Activated CD4-positive, alpha-beta T cell treated with anti-CD3 and anti-CD28 coated beads, Interleukin-2, Interleukin-6, amounts not matched to agents 100 ng/mL and 50 ng/mL, durations not matched to agents 16 hours and 8 hours (primary cell): ENCODE measurements around the gene STXBP5.

Experiments used
- DNase-seq: peaks from one replicate; pipeline ENCODE4 v3.0.0-alpha.2; 2020

STXBP5 gene

DNA sequence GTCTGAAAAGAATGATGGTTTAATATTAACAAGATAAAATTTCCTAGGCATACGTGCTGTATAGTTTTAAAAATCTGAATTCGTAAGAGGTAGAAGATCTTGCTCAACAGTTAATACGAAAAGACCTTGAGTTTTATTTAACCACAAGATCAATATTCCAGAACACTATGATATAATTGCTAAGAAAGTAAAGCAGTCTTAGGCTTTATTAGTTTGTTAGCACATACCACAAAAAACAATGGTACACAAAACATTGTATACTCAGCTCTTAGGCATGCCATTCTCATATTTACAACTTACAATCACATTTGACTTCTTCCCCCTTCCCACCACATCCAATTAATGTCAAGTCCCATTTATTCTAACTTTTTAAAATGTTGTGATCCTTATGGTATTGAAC, 24.4 kb upstream of the STXBP5 start:
- no peak for DNase-seq

DNA sequence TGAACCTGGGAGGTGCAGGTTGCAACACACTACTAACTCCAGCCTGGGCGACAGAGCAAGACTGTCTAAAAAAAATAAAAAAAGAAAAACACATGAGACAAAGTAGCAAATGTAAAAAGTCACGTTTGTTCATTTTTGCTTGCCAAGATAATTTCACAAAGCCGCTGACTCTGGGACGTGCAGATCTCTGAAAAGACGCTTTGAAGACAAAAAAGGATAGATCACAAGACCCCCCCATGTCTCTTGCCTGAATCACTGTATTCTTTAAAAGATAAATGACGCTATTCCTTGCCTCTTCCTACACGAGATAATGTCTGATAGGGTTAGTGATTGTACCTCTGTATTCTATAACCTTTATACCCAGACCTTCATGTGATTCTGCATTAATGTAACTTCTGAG, 23.3 kb upstream of the STXBP5 start:
- no peak for DNase-seq

DNA sequence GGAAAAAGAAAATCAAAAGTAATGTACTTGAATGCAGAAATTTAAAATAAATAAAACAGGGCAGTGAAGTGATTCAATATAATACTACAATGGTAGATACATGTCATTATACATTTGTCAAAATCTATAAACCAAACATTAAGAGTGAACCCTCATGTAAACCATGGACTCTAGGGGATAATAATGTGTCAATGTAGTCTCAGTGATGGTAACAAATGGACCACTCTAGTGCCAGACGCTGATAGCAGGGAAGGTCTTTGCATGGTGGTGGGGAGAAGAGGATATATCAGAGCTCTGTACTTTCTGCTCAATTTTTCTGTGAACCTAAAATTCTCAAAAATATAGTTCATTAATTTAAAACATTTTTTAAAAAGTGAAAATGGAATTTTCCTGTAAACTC, 19.8 kb upstream of the STXBP5 start:
- no peak for DNase-seq

DNA sequence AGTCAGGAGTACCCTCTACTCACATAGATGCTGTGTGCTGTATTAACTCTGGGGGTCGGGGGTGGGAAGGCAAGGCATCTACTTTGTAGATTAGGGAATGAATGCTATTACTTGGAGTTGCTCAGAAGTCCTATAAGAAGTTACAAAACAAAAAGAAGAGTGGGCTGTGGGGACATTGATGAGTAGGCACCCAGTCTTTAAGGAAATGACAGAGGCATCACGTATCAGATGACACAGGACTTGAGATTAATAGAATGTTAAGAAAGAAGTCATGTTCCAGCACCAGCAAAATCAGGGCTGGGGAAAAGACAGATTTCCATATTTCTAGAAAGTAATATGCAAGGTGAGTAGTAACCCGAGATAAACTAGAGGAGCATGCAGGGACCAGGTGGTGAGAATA, 19.0 kb upstream of the STXBP5 start:
- no peak for DNase-seq

DNA sequence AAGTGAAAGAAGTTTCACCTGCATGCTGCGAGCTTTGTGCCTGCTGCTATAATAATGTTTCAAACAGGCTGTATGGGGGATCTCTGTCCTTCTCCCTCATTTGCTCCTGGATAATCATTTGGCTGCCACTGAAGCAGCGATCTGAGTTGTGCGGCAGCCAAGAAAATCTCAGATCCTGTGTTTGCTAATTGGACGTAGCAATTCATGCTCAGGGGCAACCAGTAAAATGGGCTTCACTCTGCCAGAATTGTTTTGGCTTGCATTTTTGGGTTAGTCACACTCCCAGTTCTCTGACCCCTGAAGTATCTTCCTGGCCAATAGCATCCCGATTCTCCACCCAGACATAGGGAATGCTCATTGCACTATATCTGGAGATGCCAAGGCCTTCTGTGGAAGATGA, 13.7 kb upstream of the STXBP5 start:
- DNase-seq: no peak

DNA sequence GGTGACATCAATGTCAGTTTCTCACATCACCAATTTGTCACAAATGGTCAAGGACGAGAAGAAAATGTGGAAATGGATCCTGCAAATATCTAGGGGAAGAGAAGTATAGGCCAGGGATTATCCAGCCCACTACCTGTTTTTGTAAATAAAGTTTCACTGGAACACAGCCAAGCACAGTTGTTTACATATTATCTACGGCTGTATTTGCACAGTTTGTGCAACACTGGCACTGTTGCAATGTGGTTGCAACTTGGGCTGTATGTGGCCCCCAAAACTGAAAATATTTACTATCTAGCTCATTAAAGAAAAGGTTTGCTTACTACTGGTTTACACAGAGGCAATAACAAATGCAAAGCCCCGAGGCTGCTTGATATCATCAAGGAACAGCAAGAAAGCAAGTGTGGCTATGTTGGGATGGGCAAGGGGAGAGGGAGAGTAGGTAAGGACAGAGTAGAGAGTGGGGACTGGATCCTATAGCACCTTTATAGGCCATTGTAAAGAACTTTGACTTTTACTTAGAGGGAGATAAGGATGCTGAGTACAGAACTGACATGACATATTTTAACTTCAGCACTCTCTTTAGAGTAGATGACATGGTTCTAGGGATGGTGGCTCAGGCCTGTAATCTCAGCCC, 11.8 kb upstream of the STXBP5 start:
- DNase-seq: no peak

DNA sequence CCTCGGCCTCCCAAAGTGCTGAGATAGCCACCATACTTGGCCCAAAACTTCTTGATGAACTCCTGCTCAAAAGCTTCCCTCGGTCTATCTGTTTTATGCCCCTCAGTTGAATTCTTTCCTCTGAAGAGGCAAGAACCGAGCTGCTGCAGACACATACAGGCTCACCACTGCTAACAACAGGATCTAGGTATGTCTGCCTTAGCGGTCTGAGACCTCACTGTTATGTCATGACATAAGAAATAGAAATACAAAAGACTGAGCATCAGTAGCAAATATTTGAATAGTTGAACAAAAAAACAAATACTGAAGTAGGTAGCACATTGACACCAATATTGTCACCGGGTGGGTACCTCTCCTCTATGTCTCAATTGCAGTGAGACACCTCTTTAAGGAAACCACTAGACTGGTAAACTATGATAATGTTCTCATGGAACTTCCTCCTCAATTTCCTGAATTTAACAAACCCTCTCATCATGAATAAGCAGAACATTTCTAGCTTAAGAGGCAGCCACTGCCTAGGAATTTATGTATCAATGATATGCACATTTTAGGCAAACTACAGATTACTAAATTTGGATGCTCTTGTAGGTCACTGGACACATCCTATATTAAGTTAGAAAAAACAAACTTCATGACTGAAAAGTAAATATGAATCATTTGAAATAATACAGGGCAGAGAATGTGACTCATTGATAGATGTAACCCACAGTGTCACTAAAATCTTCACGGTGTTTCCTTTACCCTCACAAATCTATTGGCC, 9.4 kb upstream of the STXBP5 start:
- peak; percentile 42 for DNase-seq

DNA sequence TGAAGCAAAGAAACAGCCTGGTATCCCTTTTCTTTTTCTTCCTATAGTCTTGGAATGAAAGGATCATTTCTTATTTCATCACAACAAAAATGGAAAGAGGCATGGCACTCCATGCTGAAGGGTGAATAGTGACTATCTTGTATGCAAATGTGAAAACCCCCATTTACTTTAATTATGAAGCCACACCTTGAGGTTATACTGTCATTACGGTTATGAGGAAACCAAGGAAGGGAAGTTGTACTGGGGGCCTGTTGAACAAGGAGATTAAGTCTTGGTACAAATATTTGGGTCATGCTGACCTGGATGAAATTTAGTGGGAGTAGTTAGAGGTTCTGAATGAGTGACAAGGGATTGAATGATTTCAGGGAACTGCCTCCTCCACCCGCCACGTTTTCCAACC, 8.7 kb upstream of the STXBP5 start:
- DNase-seq: peak; percentile 20

DNA sequence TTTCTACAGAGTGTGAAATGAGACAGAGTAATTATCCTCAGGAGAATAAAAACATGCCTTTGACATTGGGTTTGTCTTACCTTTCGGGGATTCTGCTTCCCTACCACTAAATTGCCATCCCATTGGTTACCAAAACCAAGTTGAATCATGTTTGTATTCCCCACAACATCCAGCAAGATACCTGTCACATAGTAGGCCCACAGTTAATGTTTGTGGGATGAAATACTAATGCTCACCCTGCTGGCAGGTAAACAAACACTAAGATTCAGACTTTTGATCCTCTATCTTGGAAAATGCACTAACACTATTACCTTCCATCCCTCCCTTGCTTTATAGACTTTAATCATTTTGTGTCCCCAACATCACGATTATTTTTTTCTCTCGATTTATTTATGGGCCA, 8.2 kb upstream of the STXBP5 start:
- DNase-seq: no peak

DNA sequence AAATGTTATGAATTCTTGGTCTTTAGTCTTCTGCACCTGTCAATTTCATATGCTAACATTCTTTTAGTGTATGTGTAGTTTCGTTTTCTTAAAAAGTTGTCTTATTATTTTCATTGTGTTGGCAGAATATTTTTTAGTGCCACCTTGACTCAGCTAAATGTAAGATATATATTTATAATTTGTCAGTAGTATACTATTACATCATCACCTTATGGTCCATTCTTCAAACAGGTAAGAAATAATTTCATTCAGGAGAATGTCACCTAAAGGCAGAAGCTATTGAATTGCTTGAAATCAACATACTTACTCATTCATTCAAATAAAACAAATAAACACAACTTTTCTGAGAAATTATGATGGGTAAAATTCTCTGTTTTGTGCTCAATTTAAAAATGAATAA, 3.5 kb upstream of the STXBP5 start:
- no peak for DNase-seq

DNA sequence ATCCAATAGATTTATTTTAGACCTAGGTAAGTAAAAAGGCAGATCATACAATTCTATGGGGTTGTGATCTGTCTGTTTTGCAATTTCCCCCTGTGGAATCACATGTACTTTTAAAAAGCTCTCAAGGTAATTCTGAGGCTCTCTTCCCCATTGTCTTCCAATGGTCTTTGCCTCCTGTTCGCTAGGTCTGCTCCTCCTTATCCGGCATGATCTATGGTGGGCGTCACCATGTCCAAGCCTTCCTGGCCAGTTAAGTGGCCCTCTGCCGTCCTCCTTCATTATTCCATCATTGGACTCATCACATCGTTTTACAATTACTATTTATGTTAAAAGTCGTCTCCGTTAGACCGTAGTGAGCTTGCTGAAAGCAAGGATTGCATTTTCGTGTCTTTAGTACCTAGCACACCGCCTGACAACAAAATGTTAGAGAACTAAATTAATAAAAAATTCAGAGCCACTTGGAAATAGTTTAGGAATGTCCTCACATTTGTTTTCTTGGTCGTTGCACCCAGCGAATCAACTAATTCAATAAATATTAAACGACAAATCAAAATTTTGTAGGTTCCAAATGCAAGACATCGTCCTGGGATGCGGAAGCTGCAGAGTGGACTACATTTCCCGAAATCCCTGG, 2.2 kb upstream of the STXBP5 start:
- peak; percentile 38 for DNase-seq

DNA sequence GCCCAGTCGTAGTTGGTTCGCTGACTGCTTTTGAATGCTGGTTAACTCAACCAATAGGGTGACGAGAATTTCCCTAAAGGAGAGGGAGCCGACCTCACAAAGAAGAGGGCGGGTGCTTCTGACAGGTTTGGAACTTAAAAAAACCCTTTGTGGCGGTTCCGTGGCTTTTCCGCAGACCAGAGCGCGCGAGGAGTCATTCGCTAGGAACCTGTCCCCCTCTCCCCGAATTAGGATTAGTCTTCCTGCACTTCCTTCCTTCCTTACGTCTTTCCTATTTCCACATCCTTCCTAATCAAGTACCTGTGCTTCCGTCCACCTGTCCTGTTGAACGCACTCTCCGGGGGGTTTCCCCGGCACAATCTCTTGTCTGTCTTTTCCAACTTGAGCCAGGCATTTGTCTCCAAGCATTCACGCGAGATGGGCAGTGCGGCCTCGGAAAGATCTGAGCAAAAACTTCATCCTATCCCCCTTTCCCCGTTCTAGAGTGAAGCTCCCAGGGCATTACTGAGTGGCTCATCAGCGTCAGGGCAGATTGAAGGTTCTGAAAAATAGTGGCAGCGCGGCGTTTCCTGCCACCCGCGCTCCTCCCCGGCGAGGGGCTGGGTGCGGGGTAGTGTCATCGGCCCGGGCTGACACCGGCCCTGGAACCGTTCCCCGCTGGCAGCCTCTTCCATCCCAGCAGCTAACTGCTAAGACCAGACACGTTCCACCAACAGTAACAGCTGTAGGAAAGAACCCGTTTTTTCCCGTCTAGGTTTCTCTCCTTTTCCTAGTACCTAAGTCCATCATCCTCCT, 1.5 kb upstream of the STXBP5 start:
- peak; percentile 94 for DNase-seq

DNA sequence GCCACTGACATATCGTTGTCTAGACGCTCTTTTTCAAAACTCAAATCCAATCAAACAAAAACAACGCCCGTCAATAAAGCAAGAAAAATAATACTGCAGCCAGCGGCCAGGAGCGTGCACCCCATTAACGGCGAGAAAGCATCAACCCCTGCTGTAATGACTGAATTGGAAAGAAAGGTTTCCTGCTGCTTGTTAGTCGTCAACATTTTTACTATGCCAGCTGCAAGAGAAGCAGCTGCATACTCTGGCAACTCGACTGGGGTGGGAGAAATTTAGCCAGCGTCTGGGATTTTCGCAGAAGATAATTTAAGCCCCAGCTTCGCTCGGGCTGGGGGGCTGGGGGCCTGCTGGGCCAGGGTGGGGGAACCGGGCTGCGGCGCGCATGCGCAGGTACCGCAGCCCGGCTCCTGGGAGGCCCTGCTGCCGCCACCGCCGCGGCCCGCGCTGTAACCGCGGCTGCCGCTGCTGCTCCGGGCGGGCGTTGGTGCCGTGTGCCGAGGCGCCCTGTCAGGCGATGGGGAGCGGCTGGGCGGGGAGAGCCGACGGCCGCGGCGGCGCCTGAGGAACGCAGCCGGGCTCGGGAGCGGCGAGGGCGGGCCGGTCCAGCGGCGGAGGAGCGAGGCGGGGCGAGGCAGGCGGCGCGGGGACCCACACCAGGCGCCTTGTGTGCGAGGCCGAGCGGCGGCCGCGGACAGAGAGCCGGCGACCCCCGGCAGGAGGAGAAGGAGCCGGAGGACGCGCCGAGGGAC, 732 bp upstream of the STXBP5 start:
- DNase-seq: peak; percentile 74

DNA sequence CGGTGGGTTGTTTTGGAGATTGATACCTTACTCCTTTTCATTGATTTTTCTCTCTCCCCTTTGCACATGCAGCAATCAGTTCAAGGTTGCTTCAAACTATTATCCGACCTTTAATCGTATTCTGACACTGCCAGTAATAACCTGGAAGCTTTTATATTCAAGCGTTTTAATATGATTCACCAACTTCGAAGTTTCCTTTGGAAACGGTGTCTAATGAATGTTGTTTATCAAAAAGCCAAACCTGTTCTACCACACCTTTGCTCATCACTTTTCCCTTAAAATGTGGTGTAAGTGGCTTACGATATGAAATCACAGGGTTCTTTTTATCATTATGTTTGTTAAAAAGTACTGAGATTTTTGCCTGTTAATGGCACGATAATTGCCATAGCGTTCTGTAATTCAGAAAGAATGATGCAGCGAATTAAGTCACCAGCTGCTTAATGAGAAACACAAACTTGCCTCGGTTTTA, 660 bp downstream of the STXBP5 start:
- no peak for DNase-seq

DNA sequence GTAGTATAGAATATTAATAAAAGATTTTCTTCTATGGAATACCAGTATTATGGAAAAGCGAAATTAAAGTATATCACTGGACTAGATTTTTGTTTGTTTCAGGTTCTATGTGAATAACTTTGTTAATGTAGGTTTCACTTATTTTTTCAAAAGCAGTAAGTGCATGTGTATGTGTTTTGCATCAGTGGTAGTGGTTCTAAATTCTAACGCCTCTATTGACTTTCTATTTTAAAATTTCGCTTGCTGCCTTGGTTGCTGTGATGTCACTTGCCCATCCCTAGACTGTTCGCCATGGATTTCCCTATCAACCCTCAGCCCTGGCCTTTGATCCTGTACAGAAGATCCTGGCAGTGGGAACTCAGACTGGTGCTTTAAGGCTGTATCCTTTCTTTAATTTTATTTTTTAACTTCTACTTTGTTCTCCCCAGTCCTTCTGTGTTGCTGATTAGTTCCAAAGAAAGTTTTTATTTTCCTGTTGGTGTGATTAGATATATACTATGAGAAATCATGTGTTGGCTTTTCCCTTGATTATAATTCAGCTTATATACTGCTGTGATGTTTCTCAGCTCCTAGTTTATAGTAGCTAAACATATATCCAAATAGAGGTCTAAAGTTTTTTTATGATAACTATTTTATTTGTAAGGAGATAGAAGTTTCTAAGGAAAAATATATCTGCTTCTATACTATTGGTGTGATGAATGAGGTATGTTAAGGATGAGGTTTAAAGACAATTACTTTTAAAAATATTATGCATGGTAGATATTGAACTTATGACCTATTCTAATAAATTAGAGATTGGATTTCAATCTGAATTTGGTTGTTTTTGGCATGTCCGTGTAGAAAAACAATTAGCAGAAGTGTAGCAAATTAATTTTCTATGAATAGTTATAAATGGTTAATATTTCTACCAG, 1.7 kb downstream of the STXBP5 start:
- no peak for DNase-seq

DNA sequence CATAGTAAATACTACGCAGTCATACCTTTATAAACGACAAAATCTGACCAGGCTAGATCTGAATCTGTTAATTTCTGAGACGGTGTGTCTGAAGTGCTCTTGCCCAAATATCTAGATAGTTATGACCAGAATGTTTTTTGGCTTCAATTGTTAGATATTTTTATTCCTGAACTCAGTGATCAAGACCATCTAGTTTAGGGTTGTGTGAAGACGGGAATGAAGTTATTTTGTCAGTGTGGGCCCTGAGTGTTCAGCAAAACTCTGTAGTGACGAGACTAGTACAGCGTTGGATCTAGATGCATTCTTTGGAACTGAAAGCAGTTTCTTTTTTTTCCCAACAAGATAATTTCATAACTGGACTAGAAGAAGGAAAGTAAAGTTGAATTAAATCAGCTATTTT, 3.1 kb downstream of the STXBP5 start:
- no peak for DNase-seq

DNA sequence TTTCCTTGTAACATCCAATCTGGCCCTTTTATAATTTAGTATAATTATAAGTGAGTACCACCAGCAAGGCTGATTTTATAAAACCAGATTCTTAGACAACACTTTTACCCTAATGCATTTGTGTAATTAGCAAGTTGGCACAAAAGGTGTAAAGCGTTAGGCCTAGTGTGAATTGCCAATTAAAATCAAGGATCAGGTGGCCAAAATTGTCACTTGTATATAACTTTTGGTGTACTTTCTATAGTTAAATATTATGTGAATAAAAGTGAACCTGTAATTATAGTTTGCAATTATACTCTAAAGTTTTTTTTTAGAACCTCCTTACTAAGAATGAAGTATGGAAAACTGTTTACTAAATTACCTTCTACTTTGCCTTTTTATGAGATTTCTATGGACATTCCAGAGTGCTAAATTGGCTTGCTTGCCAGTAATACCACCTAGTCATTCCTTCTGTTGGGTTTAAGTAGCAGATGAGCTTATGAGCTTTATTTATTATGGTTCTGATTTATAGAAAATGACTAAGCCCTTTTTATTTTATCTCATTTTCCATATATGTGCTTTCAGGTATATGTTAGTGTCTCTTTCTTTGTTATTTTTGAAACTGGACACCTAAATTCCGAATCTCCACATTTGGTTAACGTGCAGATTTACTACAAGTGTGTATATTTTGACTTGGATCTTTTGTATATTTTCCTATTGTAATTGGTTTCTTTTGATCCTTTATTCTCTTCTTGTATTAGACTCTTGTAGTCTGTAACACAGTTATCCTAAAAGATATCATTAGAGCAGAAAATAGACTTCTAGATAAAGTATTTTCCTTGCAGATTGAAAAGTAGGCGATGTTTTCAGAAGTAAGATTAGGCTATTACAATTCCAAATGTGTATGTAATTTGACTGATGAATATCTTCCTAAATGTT, 3.9 kb downstream of the STXBP5 start:
- DNase-seq: no peak

DNA sequence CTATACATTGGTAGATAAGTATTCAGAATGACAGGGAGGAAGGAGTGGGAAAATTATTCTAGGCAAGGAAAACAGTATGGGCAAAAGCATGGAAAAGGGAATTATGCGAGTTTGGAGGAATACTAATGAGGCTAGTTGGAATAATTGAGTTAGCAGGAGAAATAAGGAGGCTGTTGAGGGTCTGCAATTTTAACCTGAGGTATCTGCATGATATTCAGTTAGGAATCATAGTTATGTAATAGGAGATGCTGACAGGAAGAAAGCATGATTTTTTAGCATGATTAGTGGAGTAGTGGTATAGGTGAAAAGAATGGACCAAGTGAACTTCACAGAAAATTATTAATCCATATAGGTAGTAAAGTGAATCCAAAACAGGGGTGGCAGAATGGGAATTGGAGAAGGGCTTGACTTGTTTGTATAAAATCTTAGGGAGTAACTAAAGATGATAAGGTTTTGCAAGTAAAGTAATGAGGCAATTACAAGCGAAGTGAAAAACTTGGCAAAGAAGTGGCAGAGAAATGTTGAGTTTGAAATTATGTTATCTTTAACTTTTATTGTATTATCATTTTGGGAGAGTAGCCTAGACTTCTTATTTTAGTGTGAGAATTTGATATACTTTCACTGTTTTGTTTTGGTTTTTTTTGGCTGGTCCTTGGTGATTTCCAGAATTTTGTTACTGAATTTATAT, 5.7 kb downstream of the STXBP5 start:
- no peak for DNase-seq

DNA sequence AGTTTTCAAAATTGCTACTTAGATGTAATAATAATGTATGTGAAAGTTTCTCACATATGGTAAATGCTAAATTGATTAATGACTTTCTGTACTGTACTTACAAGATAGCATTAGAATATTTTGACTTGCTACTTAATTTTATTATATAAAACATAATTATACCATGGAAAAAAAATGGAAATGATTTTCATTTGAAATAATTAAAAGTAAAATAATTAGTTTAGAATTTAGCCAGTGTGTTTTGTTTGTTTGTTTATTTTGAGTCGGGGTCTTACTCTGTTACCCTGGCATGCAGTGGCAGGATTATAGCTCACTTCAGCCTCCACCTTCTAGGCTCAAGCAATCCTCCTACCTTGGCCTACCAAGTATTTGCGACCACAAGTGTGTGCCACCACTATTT, 7.1 kb downstream of the STXBP5 start:
- no peak for DNase-seq

DNA sequence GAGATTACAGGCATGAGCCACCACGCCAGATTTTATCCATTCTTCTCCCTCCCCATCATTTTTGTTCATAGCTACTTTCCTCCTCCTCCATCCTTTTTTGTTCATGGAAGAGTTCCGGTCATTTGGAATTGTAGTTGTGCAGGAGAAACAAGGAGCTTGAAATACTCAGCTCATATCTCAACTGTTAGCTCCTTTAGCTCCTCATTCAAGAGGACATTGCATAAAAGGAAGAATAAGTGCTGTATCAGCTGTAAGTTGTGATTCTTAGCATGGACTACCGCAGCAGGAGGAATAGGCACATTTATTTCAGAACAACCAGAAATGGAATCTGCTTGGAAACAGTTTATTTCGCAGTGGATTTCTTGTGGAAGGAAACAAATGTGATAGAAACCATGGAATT, 7.6 kb downstream of the STXBP5 start:
- DNase-seq: no peak
